GM18526 (cell line): Measurements from ENCODE around the gene GPR85.

Source experiments
- POLR2A ChIP-seq: IDR thresholded peaks from 3 replicates; pipeline ENCODE4 v1.6.1; 2011; ENCODE audit not compliant: insufficient read length; ENCODE audit errors: extremely low read depth

The GPR85 gene

GRCh38 chr7:113087071-113087998, 708 bp upstream of the GPR85 start:
- TF ChIP-seq POLR2A = no peak

GRCh38 chr7:113085781-113086390, 741 bp downstream of the GPR85 start:
- TF ChIP-seq POLR2A = no peak

GRCh38 chr7:113084496-113085172, 2.0 kb downstream of the GPR85 start:
- TF ChIP-seq POLR2A = no peak

- TF ChIP-seq POLR2A = no peak
These were observed 2.7 kb downstream of the GPR85 start for GRCh38 chr7:113083816-113084495.

GRCh38 chr7:113083132-113083815, 3.4 kb downstream of the GPR85 start:
- TF ChIP-seq POLR2A = no peak

GRCh38 chr7:113078331-113078730, 8.3 kb downstream of the GPR85 start:
- no peak for TF ChIP-seq POLR2A

- TF ChIP-seq POLR2A = no peak
These were observed 9.9 kb downstream of the GPR85 start for GRCh38 chr7:113076703-113077102.

GRCh38 chr7:113071465-113071864, 15.2 kb downstream of the GPR85 start:
- TF ChIP-seq POLR2A = no peak

GRCh38 chr7:113062499-113062898, 24.1 kb downstream of the GPR85 start:
- no peak for TF ChIP-seq POLR2A

GRCh38 chr7:113060100-113060499, 26.5 kb downstream of the GPR85 start:
- no peak for TF ChIP-seq POLR2A

- no peak for TF ChIP-seq POLR2A
These were observed 31.7 kb downstream of the GPR85 start for GRCh38 chr7:113054938-113055337.

- no peak for TF ChIP-seq POLR2A
These were observed 40.2 kb downstream of the GPR85 start for GRCh38 chr7:113046453-113046852.

GRCh38 chr7:113045379-113045778, 41.2 kb downstream of the GPR85 start:
- TF ChIP-seq POLR2A = no peak

- TF ChIP-seq POLR2A = no peak
These were observed 42.2 kb downstream of the GPR85 start for GRCh38 chr7:113044394-113044793.

GRCh38 chr7:113040849-113041248, 45.8 kb downstream of the GPR85 start:
- no peak for TF ChIP-seq POLR2A
